Gastrocnemius medialis (tissue), 4 donors: ENCODE measurements around the gene UPK3B.
"Not testable (repeated sequence)": the region's sequence is repeated elsewhere in the genome, so short reads cannot be mapped to it uniquely, and the experiment has no call there.

Experiments
- POLR2A ChIP-seq, 2 donors: fragments of 450-650 bp; IDR thresholded peaks; one replicate each; pipeline ENCODE4 v1.6.1; 2017; ENCODE audit warnings: antibody characterized with exemption in 2 of 2, mild to moderate bottlenecking in 2 of 2, moderate library complexity in 2 of 2
- TF ChIP-seq, protein P1 (sequence below), 5 experiments: fragments of 450-650 bp in 3 of 5; fragments of 200-600 bp in 2 of 5; sonication (generic) in 2 of 5; IDR thresholded peaks in 4 of 5; conservative IDR thresholded peaks in 1 of 5; 1 replicate in 4 of 5; 2 replicates in 1 of 5; pipeline ENCODE4 v1.5.1; 2016 to 2019; ENCODE audit warnings: antibody characterized with exemption in 5 of 5, mild to moderate bottlenecking in 3 of 5, moderate library complexity in 3 of 5

DNA sequence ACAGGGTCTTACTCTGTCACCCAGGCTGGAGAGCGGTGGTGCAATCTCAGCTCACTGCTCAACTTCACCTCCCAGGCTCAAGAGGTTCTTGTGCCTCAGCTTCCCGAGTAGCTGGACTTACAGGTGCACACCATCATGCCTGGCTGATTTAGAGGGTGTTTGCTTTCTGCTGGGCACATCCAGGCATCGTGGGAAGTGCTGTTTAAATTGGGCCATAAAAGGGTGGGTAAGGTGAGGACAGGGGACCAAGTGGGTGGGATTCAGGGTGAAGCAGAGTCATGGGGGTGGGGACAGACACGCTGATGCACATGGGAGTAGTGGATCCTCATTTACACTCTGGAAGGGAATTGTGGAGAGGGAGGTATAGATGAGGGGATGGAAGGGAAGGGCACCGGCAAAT lies 45.4 kb upstream of the UPK3B start:
- not testable (repeated sequence) for TF ChIP-seq POLR2A (IDR thresholded peaks at IDR 0.05)
- TF ChIP-seq, protein P1, sequence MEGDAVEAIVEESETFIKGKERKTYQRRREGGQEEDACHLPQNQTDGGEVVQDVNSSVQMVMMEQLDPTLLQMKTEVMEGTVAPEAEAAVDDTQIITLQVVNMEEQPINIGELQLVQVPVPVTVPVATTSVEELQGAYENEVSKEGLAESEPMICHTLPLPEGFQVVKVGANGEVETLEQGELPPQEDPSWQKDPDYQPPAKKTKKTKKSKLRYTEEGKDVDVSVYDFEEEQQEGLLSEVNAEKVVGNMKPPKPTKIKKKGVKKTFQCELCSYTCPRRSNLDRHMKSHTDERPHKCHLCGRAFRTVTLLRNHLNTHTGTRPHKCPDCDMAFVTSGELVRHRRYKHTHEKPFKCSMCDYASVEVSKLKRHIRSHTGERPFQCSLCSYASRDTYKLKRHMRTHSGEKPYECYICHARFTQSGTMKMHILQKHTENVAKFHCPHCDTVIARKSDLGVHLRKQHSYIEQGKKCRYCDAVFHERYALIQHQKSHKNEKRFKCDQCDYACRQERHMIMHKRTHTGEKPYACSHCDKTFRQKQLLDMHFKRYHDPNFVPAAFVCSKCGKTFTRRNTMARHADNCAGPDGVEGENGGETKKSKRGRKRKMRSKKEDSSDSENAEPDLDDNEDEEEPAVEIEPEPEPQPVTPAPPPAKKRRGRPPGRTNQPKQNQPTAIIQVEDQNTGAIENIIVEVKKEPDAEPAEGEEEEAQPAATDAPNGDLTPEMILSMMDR (IDR thresholded peaks at IDR 0.05 in 4 of 5, conservative IDR thresholded peaks at IDR 0.05 in 1 of 5) = not testable (repeated sequence)
